WERI-Rb-1 (cell line): ENCODE measurements around the gene CAPN5.

ENCODE experiments used
- DNase-seq: peaks from one replicate; pipeline ENCODE4 v3.0.0-alpha.2; 2020
- H3K27ac ChIP-seq: fragments of 250-450 bp; sonication (Bioruptor Pico); 2 replicates; pipeline ENCODE4 v1.5.1; 2020; ENCODE audit warnings: mild to moderate bottlenecking, moderate library complexity
- H3K27me3 ChIP-seq: fragments of 250-450 bp; sonication (Bioruptor Pico); 2 replicates; pipeline ENCODE4 v1.5.1; 2021; ENCODE audit warnings: mild to moderate bottlenecking, low read depth, moderate library complexity; ENCODE audit not compliant: insufficient read depth, severe bottlenecking
- H3K36me3 ChIP-seq: fragments of 250-450 bp; sonication (Bioruptor Pico); 2 replicates; pipeline ENCODE4 v1.5.1; 2020; ENCODE audit warnings: mild to moderate bottlenecking, moderate library complexity
- H3K4me3 ChIP-seq: 2 replicates; pipeline ENCODE4 v1.5.1; 2011; ENCODE audit warnings: low read depth, mild to moderate bottlenecking, control low read depth, low read length
- H3K9me3 ChIP-seq: fragments of 250-450 bp; sonication (Bioruptor Pico); 2 replicates; pipeline ENCODE4 v1.5.1; 2021; ENCODE audit warnings: mild to moderate bottlenecking, moderate library complexity; ENCODE audit not compliant: severe bottlenecking
- CTCF ChIP-seq: IDR thresholded peaks from 2 replicates; pipeline ENCODE4 v1.5.1; 2011; ENCODE audit warnings: low read depth, mild to moderate bottlenecking, control low read depth, inconsistent platforms, low read length

The CAPN5 gene

GRCh38 chr11:77104727-77105126 lies 38.0 kb downstream of the CAPN5 start:
- Histone ChIP-seq H3K27ac (no peak overlapping the region), H3K27me3 (no peaks in the 10 kb centered on the region), H3K4me3 (no peak overlapping the region), H3K9me3 (no peaks in the 10 kb centered on the region), H3K36me3 (no peaks in the 10 kb centered on the region)
- no peak for DNase-seq
- no peak for TF ChIP-seq CTCF

- TF ChIP-seq CTCF: no peak
- H3K9me3 ChIP-seq: no peaks in the 10 kb centered on the region
- no peak overlapping the region for H3K4me3 ChIP-seq
- H3K27me3 ChIP-seq: no peaks in the 10 kb centered on the region
- H3K27ac ChIP-seq: no peak overlapping the region
- H3K36me3 ChIP-seq: no peaks in the 10 kb centered on the region
- no peak for DNase-seq
Observed at GRCh38 chr11:77106321-77106720, 39.5 kb downstream of the CAPN5 start.

GRCh38 chr11:77106759-77107158 lies 40.0 kb downstream of the CAPN5 start:
- H3K9me3 ChIP-seq: no peaks in the 10 kb centered on the region
- TF ChIP-seq CTCF: no peak
- no peaks in the 10 kb centered on the region for H3K27me3 ChIP-seq
- no peak for DNase-seq
- H3K36me3 ChIP-seq: no peaks in the 10 kb centered on the region
- no peak overlapping the region for H3K4me3 ChIP-seq
- no peak overlapping the region for H3K27ac ChIP-seq

DNA sequence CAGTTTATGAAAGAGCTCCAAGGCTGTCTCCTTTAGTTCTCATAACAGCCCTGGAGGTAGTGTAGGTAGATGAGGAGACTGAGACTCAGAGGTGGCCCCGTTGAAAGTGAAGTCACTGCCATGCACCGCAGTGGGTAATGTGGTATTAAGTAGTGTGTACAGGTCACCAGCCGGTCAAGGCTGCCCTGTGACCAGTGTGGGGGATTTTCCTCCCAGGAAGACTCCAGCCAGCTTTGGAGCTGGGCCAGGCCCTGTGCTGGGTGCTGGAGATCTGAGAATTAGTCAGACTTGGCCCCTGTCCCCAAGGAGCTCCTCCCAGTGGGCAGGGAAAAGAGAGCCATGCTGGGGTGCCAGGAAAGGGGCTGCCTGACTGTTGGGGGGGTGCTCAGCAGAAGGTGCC lies 41.2 kb downstream of the CAPN5 start:
- no peak overlapping the region for H3K27ac ChIP-seq
- no peaks in the 10 kb centered on the region for H3K9me3 ChIP-seq
- no peak for DNase-seq
- no peak overlapping the region for H3K4me3 ChIP-seq
- no peaks in the 10 kb centered on the region for H3K27me3 ChIP-seq
- no peak for TF ChIP-seq CTCF
- H3K36me3 ChIP-seq: no peaks in the 10 kb centered on the region

- TF ChIP-seq CTCF: no peak
- Histone ChIP-seq H3K4me3 (no peak overlapping the region), H3K9me3 (no peaks in the 10 kb centered on the region), H3K27me3 (no peaks in the 10 kb centered on the region), H3K27ac (no peak overlapping the region), H3K36me3 (no peaks in the 10 kb centered on the region)
- DNase-seq: no peak
Observed at GRCh38 chr11:77108436-77108835, 41.7 kb downstream of the CAPN5 start.

DNA sequence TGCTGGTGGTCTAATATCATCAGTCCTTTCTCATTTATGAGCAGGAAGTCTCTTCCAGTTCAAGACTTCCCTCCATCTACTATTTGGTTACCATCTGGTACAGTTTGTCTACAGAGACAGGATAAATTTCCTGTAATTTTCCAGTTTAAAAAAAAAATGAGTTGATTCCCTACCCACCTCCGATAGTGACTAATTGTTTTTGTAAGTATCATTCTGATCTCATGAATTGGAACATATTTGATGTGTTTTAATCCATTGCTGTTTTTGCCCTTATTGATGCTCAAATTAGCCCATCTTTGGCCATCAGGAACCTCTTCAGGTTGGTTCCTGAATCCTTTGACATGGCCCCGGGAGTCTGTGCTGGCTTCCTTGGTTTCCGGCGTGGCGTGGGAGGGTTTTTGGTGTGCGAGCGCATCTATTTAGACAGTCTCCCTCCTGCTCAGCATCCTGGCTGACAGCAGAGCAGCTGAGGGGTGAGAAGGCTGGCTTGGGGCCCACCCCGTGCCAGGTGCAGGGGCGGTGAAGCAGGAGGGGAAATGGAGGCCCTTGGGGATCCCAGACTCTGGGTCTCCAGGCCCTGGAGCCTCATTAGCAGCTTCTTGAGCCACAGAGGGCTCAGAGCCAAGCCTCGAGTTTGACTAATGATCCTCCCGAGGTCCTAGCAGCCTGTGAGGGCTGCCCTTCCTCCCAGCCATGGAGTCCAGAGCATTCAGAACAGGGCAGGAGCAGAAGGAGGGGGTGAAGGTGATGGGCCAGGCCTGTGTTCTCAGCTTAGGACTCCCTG lies 42.7 kb downstream of the CAPN5 start:
- no peak overlapping the region for H3K4me3 ChIP-seq
- H3K27ac ChIP-seq: no peak overlapping the region
- TF ChIP-seq CTCF: no peak
- H3K9me3 ChIP-seq: no peaks in the 10 kb centered on the region
- no peaks in the 10 kb centered on the region for H3K27me3 ChIP-seq
- H3K36me3 ChIP-seq: no peaks in the 10 kb centered on the region
- DNase-seq: no peak
